ENCODE data around the gene SSBP4. TPM values are rescaled to one million over a fixed set of nuclear protein-coding genes. Genes with fewer than 3 reads are reported as not detected.

SSBP4 gene
- total RNA-seq, 1 donor from 2014 or later = 57.7 TPM

DNA sequence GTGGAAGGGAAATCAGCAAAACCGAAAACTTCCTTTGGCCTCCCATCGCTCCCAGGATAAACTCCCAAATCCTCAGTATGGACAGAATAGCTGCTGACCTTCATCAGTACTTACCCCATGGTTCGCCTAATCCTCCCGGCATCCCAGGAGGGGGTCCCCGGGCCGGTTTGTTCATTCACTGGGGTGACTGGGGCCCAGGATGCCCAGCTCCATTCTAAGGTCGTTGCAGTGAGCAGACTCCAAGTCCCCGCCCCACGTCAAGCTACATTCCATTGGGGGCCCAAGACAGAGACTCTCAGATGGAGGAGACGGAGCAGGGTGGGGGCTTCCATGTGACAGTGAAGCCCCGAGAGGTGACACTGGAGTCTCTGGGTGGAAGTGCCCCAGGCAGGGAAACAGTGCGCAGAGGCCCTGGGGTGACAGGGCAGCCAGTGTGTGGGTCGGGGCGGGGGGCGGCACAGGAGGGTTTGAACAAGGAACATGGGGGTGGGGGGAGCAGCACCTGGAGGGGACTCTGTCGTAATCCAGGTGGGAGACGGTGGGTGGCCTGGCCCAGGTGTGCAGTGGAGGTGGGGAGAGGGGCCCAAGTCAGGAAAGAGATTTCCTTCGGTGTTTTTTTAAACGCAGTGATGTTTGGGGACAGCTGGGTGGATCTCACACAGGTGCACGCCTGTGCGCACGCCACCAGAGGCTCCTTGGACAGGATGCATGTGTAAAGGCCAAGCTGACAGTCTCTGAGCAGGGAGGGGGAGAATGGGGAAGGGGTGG lies 5.1 kb downstream of the SSBP4 start:
- no peak for DNase-seq (ENCODE audit: low spot score, unreplicated experiment)
- H3K27ac Mint-ChIP-seq = no peak overlapping the region
- TF ChIP-seq, protein P1, sequence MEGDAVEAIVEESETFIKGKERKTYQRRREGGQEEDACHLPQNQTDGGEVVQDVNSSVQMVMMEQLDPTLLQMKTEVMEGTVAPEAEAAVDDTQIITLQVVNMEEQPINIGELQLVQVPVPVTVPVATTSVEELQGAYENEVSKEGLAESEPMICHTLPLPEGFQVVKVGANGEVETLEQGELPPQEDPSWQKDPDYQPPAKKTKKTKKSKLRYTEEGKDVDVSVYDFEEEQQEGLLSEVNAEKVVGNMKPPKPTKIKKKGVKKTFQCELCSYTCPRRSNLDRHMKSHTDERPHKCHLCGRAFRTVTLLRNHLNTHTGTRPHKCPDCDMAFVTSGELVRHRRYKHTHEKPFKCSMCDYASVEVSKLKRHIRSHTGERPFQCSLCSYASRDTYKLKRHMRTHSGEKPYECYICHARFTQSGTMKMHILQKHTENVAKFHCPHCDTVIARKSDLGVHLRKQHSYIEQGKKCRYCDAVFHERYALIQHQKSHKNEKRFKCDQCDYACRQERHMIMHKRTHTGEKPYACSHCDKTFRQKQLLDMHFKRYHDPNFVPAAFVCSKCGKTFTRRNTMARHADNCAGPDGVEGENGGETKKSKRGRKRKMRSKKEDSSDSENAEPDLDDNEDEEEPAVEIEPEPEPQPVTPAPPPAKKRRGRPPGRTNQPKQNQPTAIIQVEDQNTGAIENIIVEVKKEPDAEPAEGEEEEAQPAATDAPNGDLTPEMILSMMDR (IDR thresholded peaks at IDR 0.05; ENCODE audit: unreplicated experiment) = no peak
- H3K4me3 Mint-ChIP-seq (ENCODE audit: low read depth) = no peak overlapping the region
- H3K27me3 Mint-ChIP-seq = peaks cover 27% of the 10 kb centered on the region
- no peaks in the 10 kb centered on the region for H3K9me3 Mint-ChIP-seq (ENCODE audit: low read depth)
- H3K36me3 Mint-ChIP-seq (ENCODE audit: insufficient read depth) = no peaks in the 10 kb centered on the region
- peaks cover 2% of the 10 kb centered on the region for H3K4me1 Mint-ChIP-seq (ENCODE audit: low read depth)

DNA sequence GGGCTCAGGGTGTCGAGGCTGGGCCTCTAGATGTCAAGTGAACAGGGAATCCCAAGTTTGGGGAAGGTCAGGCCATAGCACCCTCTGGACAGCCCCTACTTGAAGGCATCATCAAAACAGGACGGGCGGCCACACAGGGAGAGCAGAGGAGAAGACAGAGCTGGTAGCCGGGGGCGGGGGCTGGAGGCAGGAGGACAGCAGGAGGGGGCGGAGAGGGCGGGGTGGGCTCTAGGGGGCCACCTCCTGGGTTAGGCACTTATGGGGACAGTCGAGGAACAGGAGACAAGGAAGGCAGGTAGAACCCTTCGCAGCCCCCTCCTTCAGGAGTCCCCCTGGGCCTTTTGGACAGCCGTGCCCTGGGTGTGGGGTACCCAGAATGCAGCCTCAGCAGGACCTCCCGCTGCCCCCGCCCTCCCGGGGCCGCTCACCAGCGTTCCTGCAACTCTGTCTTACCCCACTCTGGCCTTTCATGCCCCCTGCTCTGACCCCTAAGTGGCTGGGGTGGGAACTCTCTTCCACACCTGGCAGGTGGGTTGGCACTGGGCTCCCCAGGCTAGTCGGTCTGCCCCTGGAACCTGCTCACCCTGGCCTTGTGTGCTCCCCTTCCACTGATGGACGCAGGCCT lies 5.8 kb downstream of the SSBP4 start:
- H3K27ac Mint-ChIP-seq = no peak overlapping the region
- H3K4me1 Mint-ChIP-seq (ENCODE audit: low read depth) = peaks cover 2% of the 10 kb centered on the region
- no peak for DNase-seq (ENCODE audit: low spot score, unreplicated experiment)
- H3K4me3 Mint-ChIP-seq (ENCODE audit: low read depth) = no peak overlapping the region
- no peaks in the 10 kb centered on the region for H3K9me3 Mint-ChIP-seq (ENCODE audit: low read depth)
- no peaks in the 10 kb centered on the region for H3K36me3 Mint-ChIP-seq (ENCODE audit: insufficient read depth)
- H3K27me3 Mint-ChIP-seq = peaks cover 27% of the 10 kb centered on the region
- TF ChIP-seq, protein P1 (IDR thresholded peaks at IDR 0.05; ENCODE audit: unreplicated experiment) = no peak

DNA sequence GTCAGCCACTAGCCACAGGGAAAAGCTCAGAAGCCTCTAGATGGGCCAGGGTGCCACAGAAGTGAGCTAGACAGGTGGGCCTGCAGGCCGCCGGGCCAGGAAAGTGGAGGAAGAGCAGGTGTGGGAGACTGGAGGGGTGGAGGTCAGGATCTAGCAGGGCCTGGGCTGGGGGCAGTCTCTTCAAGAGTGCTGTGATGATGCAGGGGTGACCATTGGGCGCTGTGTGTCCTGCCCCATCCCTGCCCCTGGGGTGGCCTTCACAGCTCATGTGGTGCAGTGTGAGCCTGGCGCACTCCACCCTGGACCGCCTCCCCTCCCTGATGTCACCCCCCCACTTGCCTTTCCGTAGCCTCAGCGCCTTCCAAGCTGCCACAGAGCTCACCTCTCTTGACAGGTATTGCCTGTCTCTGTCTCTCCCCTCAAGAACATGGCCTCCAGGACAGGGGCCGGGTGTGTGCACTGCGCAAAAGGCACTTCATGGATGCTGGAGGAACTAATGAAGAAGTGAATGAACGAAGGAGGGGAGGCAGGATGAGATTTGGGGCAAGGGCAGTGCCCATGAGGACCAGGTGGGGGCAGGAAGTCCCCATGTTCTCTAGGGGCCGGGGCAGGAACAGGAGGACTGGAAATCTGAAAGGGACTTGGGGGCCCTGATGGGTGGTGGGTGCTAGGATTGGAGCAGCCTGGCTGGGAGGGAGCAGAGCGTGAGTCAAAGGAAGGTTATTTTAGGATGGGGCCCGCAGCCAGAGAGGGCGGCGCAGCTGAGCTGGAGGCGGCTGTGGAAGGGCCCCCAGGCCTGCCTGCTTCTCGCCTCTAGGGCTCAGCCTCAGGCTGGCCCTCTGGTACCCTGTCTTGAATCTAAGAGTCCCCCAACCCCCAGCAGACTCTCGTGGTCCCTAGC lies 6.6 kb downstream of the SSBP4 start:
- H3K27me3 Mint-ChIP-seq = peaks cover 20% of the 10 kb centered on the region
- no peak overlapping the region for H3K4me3 Mint-ChIP-seq (ENCODE audit: low read depth)
- no peak for DNase-seq (ENCODE audit: low spot score, unreplicated experiment)
- no peaks in the 10 kb centered on the region for H3K36me3 Mint-ChIP-seq (ENCODE audit: insufficient read depth)
- TF ChIP-seq, protein P1 (IDR thresholded peaks at IDR 0.05; ENCODE audit: unreplicated experiment) = no peak
- no peak overlapping the region for H3K27ac Mint-ChIP-seq
- peaks cover 1% of the 10 kb centered on the region for H3K4me1 Mint-ChIP-seq (ENCODE audit: low read depth)
- H3K9me3 Mint-ChIP-seq (ENCODE audit: low read depth) = no peaks in the 10 kb centered on the region

DNA sequence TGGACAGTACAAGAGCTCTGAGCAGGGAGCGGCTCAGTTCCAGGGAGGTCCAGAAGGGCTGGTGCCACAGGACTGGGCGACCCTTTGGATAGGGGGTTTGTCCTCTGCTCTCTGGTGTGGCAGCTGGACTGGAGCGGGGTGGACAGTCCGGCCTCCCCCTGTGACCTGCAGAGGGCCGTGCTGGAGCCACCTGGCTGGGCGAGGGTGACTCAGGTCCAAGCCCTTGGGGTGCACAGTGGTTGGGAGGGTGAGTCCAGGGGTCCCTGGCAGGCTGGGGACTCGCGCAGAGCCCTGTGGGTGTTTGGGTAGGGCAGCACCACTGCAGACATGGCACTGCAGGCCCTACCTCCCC lies 7.2 kb downstream of the SSBP4 start:
- Mint-ChIP-seq H3K36me3 (ENCODE audit: insufficient read depth) (no peaks in the 10 kb centered on the region), H3K9me3 (ENCODE audit: low read depth) (no peaks in the 10 kb centered on the region), H3K4me1 (ENCODE audit: low read depth) (peaks cover 1% of the 10 kb centered on the region), H3K4me3 (ENCODE audit: low read depth) (no peak overlapping the region), H3K27me3 (peaks cover 13% of the 10 kb centered on the region), H3K27ac (no peak overlapping the region)
- TF ChIP-seq, protein P1 (IDR thresholded peaks at IDR 0.05; ENCODE audit: unreplicated experiment) = no peak
- no peak for DNase-seq (ENCODE audit: low spot score, unreplicated experiment)

DNA sequence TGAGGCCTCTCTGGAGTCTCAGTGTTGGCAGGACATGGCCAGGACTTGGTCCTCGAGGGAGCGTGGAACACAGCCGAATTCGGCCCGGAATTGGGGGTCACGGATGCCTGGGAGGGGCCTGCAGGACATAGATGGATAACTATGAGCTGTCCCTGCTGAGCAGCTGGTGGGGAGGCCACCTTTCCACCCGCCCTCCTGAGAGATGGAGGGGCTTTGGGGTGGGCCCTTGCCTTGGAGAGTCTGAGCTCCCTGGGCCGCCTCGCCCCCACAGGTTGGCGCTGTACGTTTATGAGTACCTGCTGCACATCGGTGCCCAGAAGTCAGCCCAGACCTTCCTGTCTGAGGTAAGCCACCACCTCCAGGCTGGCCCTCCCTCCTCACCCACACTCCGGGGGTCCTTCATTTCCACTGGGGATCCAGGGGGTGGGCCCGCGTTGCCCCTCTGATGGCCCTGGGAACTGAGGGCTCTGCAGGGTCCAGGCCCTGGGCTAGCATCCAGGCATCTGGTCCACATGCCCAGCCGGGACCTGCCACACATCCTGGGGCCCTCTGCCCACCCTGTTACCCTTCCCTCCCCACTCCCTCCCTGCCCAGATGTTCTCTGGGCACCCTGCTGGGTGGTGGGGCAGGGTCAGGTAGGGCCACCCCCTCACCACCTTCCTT lies 8.0 kb downstream of the SSBP4 start:
- no peak overlapping the region for H3K4me3 Mint-ChIP-seq (ENCODE audit: low read depth)
- H3K9me3 Mint-ChIP-seq (ENCODE audit: low read depth) = no peaks in the 10 kb centered on the region
- peaks cover 10% of the 10 kb centered on the region for H3K27me3 Mint-ChIP-seq
- no peak for DNase-seq (ENCODE audit: low spot score, unreplicated experiment)
- peaks cover 3% of the 10 kb centered on the region for H3K4me1 Mint-ChIP-seq (ENCODE audit: low read depth)
- TF ChIP-seq, protein P1 (IDR thresholded peaks at IDR 0.05; ENCODE audit: unreplicated experiment) = no peak
- no peak overlapping the region for H3K27ac Mint-ChIP-seq
- H3K36me3 Mint-ChIP-seq (ENCODE audit: insufficient read depth) = no peaks in the 10 kb centered on the region
